WI38 (cell line): ENCODE data around the gene TRMO.

Experiments
- H3K4me3 ChIP-seq: 2 replicates; pipeline ENCODE4 v1.5.1; 2011; ENCODE audit warnings: low read depth, mild to moderate bottlenecking, control low read depth, low read length
- CTCF ChIP-seq: IDR thresholded peaks from 2 replicates; pipeline ENCODE4 v1.5.1; 2012; ENCODE audit warnings: low read depth, mild to moderate bottlenecking, control low read depth, low read length

The TRMO gene

GRCh38 chr9:97921959-97922724 is at the start of gene TRMO:
TRMO (minus strand) TSS chr9:97922500; CDS start chr9:97922493, 7 bp downstream.
- peak; percentile 47; the same call in 1 of the 2 replicates for TF ChIP-seq CTCF
- peak within 1 kb of the TSS; percentile 69 for H3K4me3 ChIP-seq

GRCh38 chr9:97970165-97970564 is 47.9 kb upstream of the TRMO start:
- no peak overlapping the region for H3K4me3 ChIP-seq
- TF ChIP-seq CTCF = no peak

GRCh38 chr9:97969014-97969413 is 46.7 kb upstream of the TRMO start:
- TF ChIP-seq CTCF = no peak

GRCh38 chr9:97966493-97966892 is 44.2 kb upstream of the TRMO start:
- no peak overlapping the region for H3K4me3 ChIP-seq
- TF ChIP-seq CTCF = no peak

More at GRCh38 chr9:97969014-97969413, 46.7 kb upstream of the TRMO start:
- H3K4me3 ChIP-seq = no peak overlapping the region

GRCh38 chr9:97964901-97965300 is 42.6 kb upstream of the TRMO start:
- TF ChIP-seq CTCF = no peak
- H3K4me3 ChIP-seq = no peak overlapping the region

- H3K4me3 ChIP-seq = no peak overlapping the region
- TF ChIP-seq CTCF = no peak
These were observed 40.9 kb upstream of the TRMO start for GRCh38 chr9:97963232-97963631.

GRCh38 chr9:97962575-97962974 is 40.3 kb upstream of the TRMO start:
- no peak for TF ChIP-seq CTCF
- H3K4me3 ChIP-seq = no peak overlapping the region
